Muscle layer of duodenum (tissue), 2 donors: ENCODE data around the gene CCZ1B.
"Not testable (repeated sequence)": the region's sequence is repeated elsewhere in the genome, so short reads cannot be mapped to it uniquely, and the experiment has no call there.

Source experiments
- H3K27ac ChIP-seq: one replicate; pipeline ENCODE4 v1.7.0; 2013; ENCODE audit warnings: mild to moderate bottlenecking, low read length
- H3K27me3 ChIP-seq: one replicate; pipeline ENCODE4 v1.7.0; 2013; ENCODE audit warnings: low read depth, mild to moderate bottlenecking, control low read depth, low read length
- H3K36me3 ChIP-seq, 2 donors: one replicate each; pipeline ENCODE4 v1.7.0; 2013; ENCODE audit warnings: low read length in 2 of 2, control low read depth in 1 of 2, mild to moderate bottlenecking in 1 of 2; ENCODE audit not compliant: insufficient read depth in 2 of 2, control insufficient read depth in 1 of 2
- H3K4me1 ChIP-seq, 2 donors: one replicate each; pipeline ENCODE4 v1.7.0; 2013; ENCODE audit warnings: low read length in 2 of 2, mild to moderate bottlenecking in 2 of 2, control low read depth in 1 of 2, moderate library complexity in 1 of 2; ENCODE audit not compliant: insufficient read depth in 2 of 2, control insufficient read depth in 1 of 2
- H3K4me3 ChIP-seq, 2 donors: one replicate each; pipeline ENCODE4 v1.7.0; 2013; ENCODE audit warnings: low read length in 2 of 2, low read depth in 1 of 2, mild to moderate bottlenecking in 1 of 2
- H3K9me3 ChIP-seq, 2 donors: one replicate each; pipeline ENCODE4 v1.7.0; 2013; ENCODE audit warnings: low read length in 2 of 2, control low read depth in 1 of 2, mild to moderate bottlenecking in 1 of 2; ENCODE audit not compliant: control insufficient read depth in 1 of 2
- donor health status: healthy.

CCZ1B gene

DNA sequence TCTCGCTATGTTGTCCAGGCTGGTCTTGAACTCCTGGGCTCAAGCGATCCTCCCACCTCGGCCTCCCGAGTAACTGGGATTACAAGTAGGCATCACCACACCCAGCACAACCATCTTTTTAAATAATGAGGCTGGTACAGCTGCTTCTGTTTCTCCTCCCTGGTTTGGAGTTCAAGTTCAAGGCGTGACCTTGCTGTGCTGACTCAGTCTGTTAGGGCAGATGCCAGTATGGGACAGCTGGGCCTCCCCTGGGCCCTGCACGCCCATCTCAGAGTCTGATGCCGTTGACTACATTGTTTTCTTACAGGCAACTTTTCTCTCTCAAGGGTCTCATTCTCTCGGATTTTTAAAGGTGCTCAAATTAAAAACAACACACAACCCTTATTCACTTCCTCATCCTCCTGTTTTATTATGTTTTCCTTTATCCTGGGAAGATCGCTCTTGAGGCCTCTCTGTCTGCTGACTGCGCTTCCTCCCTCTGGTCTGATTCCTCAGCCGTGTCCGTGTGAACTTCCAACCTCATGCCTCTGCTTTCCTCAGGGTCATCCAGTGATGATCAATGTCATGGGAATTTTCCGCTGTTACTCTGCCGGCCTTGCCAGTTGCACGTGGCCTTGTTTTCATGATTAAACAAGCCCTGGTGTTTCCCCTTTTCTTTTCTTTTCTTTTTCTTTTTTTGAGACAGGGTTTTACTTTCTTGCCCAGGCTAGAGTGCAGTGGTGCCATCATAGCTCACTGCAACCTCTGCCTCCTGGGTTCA lies 33.8 kb downstream of the CCZ1B start:
- H3K4me1 ChIP-seq, H3K4me3 ChIP-seq, H3K27ac ChIP-seq, H3K36me3 ChIP-seq, H3K9me3 ChIP-seq, H3K27me3 ChIP-seq: not testable (repeated sequence)

DNA sequence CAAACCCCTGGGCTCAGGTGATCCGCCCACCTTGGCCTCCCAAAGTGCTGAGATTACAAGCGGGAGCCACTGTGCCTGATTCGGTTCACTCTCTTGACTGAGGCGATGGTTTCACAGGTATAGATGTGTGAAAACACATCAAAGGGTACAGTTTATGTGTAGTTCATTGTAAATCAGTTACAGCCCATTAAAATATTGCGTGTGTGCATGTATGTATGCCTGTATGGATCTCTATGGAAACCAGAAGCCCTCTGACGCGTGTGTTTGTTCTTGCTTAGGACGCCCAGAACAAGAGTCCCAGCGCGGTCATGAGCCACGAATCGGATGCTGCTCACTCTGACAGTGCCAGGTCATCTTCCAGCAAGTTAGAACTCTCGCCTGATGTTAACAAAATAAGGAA lies 36.7 kb downstream of the CCZ1B start:
- H3K4me1 ChIP-seq, H3K27ac ChIP-seq, H3K27me3 ChIP-seq, H3K36me3 ChIP-seq, H3K4me3 ChIP-seq, H3K9me3 ChIP-seq: not testable (repeated sequence)

DNA sequence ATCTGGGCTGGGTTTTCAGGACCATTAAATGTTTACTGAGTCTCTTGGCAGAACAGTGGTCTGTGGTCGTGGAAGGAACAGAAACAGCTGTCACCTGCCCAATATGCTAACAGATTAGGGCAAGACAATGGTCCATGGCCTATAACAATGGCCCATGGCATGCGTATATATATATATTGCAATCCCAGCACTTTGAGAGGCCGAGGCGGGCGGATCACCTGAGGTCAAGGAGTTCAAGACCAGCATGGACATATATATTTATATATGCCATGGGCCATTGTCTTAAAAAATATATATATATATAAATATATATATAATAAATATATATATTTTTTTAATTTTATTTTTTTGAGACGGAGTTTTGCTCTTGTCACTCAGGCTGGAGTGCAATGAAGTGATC lies 44.5 kb downstream of the CCZ1B start:
- H3K36me3 ChIP-seq, H3K27ac ChIP-seq, H3K4me1 ChIP-seq, H3K9me3 ChIP-seq, H3K4me3 ChIP-seq, H3K27me3 ChIP-seq: not testable (repeated sequence)

DNA sequence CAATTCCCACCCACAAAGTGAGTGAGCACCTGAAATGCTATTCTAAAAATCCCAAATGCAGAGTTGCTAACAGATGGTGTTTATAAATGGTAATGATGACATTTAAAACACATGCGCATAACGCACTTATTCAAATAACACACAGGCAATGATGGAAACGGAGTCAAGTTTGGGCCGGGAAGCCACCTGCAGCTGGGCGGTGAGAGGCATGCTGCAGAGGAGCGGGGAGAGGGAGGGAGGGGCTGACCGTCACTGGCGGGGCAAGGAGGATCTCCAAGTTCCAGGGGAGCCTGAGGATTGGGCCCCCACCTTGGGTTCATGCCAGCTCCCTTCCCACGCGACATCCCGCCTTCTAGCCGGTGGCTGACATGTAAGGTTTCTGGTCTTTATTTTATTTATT lies 64.9 kb downstream of the CCZ1B start:
- H3K27ac ChIP-seq, H3K4me3 ChIP-seq, H3K9me3 ChIP-seq, H3K27me3 ChIP-seq, H3K36me3 ChIP-seq, H3K4me1 ChIP-seq: not testable (repeated sequence)

DNA sequence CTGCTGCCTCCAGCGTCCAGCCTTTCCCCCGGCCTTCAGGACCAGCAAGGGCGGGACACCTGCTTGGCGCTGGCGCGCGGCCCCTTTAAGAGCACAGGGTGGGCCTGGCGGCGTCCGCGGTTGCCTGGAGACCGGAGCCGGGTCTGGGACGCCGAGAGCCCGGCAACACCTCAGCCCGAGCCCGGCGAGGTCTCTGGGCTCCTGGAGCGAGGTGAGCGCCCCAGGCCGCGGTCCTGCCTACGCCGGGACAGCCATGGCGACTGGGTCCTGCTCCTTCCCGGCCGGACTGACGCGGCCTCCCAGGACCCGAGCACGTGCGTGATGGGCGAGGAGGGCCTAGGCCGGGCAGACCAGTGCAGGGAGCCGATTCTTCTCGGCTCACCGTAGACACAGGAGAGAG lies 72.1 kb downstream of the CCZ1B start, which contains the start of gene RSPH10B2:
TSS of gene RSPH10B2 (plus strand) at position 140 of the 400 bp plus-strand sequence. CDS start 3,575 bp downstream, outside the sequence.
- not testable (repeated sequence) for H3K27ac ChIP-seq, H3K4me1 ChIP-seq, H3K4me3 ChIP-seq, H3K9me3 ChIP-seq, H3K36me3 ChIP-seq, H3K27me3 ChIP-seq

DNA sequence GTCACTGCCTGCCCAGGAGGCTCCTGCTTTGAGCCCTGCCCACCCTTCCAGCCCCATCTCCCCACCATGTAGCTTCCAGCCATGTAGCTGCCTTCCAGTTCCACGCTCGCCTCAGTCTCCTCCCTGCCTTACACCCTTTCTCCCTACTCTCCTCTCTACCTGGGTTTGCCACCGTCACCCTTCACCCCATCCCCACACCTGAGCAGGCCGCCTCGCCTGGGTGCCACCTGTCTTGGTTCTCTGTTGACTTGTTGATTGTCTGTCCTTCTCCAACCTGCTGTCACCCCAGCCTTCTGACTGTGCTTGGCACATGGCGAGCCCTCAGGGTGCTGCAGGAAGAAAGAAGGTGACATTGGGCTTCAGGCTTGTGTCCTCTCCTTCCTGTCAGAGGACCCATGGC lies 75.9 kb downstream of the CCZ1B start:
- not testable (repeated sequence) for H3K4me1 ChIP-seq, H3K36me3 ChIP-seq, H3K9me3 ChIP-seq, H3K4me3 ChIP-seq, H3K27ac ChIP-seq, H3K27me3 ChIP-seq

DNA sequence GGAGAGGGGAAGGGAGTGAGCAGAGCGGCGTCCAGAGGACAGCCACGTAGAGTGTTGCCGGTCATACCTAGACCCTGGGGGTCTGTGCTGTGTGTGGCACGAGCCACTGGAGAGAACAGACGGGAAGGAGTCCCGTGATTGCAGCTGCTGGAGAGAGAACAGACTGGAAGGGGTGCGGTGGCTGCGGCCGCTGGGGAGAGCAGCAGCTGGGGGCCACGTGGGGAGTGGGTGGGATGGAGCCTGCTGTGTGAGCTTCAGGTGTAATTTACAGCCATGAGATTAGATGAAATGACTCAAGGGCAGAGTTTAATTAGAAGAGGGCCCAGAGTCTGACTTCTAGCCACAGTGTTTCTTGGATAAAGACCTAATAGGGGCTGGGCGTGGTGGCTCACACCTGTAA lies 76.7 kb downstream of the CCZ1B start:
- not testable (repeated sequence) for H3K36me3 ChIP-seq, H3K4me1 ChIP-seq, H3K4me3 ChIP-seq, H3K9me3 ChIP-seq, H3K27me3 ChIP-seq, H3K27ac ChIP-seq
